Spleen (tissue), 7 donors: ENCODE data around the gene SPDYC.

Experiments used
- CTCF ChIP-seq, 11 experiments: fragments of 200-600 bp in 7 of 11; fragments of 450-650 bp in 4 of 11; sonication (generic) in 4 of 11; IDR thresholded peaks in 8 of 11; conservative IDR thresholded peaks in 3 of 11; 1 replicate in 7 of 11; 2 replicates in 4 of 11; pipeline versions ENCODE4 v1.4.0 to v1.8.0; 2016 to 2021; ENCODE audit warnings: antibody characterized with exemption in 11 of 11, inconsistent platforms in 4 of 11, mild to moderate bottlenecking in 1 of 11
- POLR2A ChIP-seq, 3 donors: fragments of 450-650 bp; IDR thresholded peaks; one replicate each; pipeline ENCODE4 v1.5.1; 2017; ENCODE audit warnings: antibody characterized with exemption in 3 of 3, mild to moderate bottlenecking in 1 of 3
- POLR2AphosphoS5 ChIP-seq, 3 donors: sonication (generic); formaldehyde crosslinking; IDR thresholded peaks; one replicate each; pipeline ENCODE4 v1.5.1; 2017; ENCODE audit warnings: antibody characterized with exemption in 3 of 3
- donor health status: DM: no; HTN: no; CAD: no; lungs with moderate emphysema.
- donor health status: DM: no; HTN: no; CAD: no.
- donor health status: DM: no; HTN: no; CAD: no.

GRCh38 chr11:65187146-65187675 is 17.2 kb downstream of the SPDYC start:
- TF ChIP-seq CTCF (IDR thresholded peaks at IDR 0.05 in 8 of 11, conservative IDR thresholded peaks at IDR 0.05 in 3 of 11) (no peak), POLR2A (IDR thresholded peaks at IDR 0.05) (no peak), POLR2AphosphoS5 (IDR thresholded peaks at IDR 0.05) (no peak)
